SK-N-MC (cell line): ENCODE data around the gene BMPR1A.

ENCODE experiments used
- DNase-seq: peaks from one replicate; pipeline ENCODE4 v3.0.0-alpha.2; 2011; ENCODE audit warnings: low read depth, low spot score
- H3K27ac ChIP-seq: fragments of 200-600 bp; sonication (generic); 2 replicates; pipeline ENCODE4 v1.5.1; 2016; ENCODE audit warnings: mixed run types
- H3K36me3 ChIP-seq: fragments of 200-600 bp; sonication (generic); 2 replicates; pipeline ENCODE4 v1.6.1; 2017; ENCODE audit warnings: antibody characterized with exemption, low read length, mixed read lengths; ENCODE audit not compliant: insufficient read depth
- H3K4me3 ChIP-seq: fragments of 200-600 bp; sonication (generic); 2 replicates; pipeline ENCODE4 v1.5.1; 2016
- H3K9ac ChIP-seq: fragments of 200-600 bp; sonication (generic); 2 replicates; pipeline ENCODE4 v1.8.0; 2017; ENCODE audit warnings: mixed run types, mixed read lengths; ENCODE audit not compliant: insufficient read length
- H3K9me3 ChIP-seq: fragments of 200-600 bp; sonication (generic); 2 replicates; pipeline ENCODE4 v1.6.1; 2017; ENCODE audit warnings: low read depth, mild to moderate bottlenecking, antibody characterized with exemption, low read length, moderate library complexity, mixed read lengths
- EZH2 ChIP-seq: fragments of 200-600 bp; sonication (generic); IDR thresholded peaks from one replicate; pipeline ENCODE4 v1.6.1; 2017; ENCODE audit warnings: antibody characterized with exemption
- FOXP2 ChIP-seq: optimal IDR thresholded peaks from 2 replicates; pipeline ENCODE3; 2011; ENCODE audit warnings: mild to moderate bottlenecking, moderate library complexity; ENCODE audit not compliant: insufficient read depth; ENCODE audit errors: extremely low read length, control extremely low read depth
- POLR2AphosphoS5 ChIP-seq: IDR thresholded peaks from 2 replicates; pipeline ENCODE4 v1.6.1; 2012; ENCODE audit warnings: mild to moderate bottlenecking, low read depth, low read length, borderline replicate concordance

The BMPR1A gene

DNA sequence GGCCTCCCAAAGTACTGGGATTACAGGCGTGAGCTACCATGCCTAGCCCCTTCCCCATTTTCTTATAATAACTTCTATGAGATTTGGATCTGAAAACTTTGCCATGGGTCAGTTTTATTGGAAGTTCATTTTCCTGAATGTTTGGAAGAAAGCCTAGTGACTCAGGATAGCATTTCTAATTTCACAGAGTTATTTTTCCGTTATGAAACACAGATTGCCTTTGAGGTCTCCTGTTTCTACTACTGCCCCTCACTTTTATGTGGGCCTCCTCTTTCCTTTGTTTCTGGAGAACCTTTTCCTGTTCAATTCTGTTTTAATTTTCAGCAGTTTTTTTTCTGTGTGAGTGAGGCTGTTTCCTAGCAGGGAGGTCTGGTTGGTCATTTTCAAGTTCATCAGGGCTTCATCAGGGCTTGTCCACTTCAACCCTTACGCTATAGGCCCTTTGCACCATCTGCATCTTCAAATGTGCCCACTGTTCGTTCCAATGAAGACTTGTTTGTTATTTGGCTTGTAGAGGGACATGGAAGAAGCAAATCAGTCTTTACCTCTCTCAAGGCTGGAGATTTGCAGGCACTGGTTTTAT is 58.7 kb downstream of the BMPR1A start:
- H3K4me3 ChIP-seq = no peak overlapping the region
- no peak overlapping the region for H3K27ac ChIP-seq
- H3K9ac ChIP-seq = no peak overlapping the region
- H3K36me3 ChIP-seq = no peaks in the 10 kb centered on the region
- no peaks in the 10 kb centered on the region for H3K9me3 ChIP-seq
- TF ChIP-seq FOXP2 (no peak), POLR2AphosphoS5 (no peak), EZH2 (no peak)
- no peak for DNase-seq

DNA sequence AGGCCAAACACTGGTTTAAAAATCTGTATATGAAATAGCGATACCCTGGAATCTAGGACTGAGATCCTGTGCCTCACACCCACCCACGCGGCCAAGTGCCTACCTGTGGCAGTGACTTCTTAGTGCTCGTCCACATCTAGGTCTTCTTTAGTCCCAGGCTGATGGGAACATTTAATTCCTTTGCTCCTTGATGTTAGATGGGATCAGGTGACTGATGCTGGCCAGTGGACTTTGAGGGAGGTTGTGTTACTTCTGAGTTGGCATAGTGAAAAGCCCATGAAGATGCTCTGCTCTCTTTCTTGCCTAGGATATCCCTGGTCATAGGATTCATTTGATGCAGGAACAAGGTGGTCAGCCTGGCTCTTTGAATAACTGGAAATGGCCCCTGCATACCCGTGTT is 59.2 kb downstream of the BMPR1A start:
- H3K4me3 ChIP-seq = no peak overlapping the region
- no peak overlapping the region for H3K9ac ChIP-seq
- TF ChIP-seq POLR2AphosphoS5 = no peak
- TF ChIP-seq EZH2 = no peak
- no peak for TF ChIP-seq FOXP2
- H3K36me3 ChIP-seq = no peaks in the 10 kb centered on the region
- H3K9me3 ChIP-seq = no peaks in the 10 kb centered on the region
- H3K27ac ChIP-seq = no peak overlapping the region
- no peak for DNase-seq

GRCh38 chr10:86817246-86817645 is 60.8 kb downstream of the BMPR1A start:
- Histone ChIP-seq H3K9me3 (no peaks in the 10 kb centered on the region), H3K36me3 (no peaks in the 10 kb centered on the region), H3K9ac (no peak overlapping the region), H3K4me3 (no peak overlapping the region), H3K27ac (no peak overlapping the region)
- DNase-seq = no peak
- TF ChIP-seq EZH2 (no peak), POLR2AphosphoS5 (no peak), FOXP2 (no peak)

GRCh38 chr10:86819567-86819966 is 63.1 kb downstream of the BMPR1A start:
- H3K36me3 ChIP-seq = no peaks in the 10 kb centered on the region
- no peak overlapping the region for H3K4me3 ChIP-seq
- no peak for DNase-seq
- no peak for TF ChIP-seq EZH2
- TF ChIP-seq FOXP2 = no peak
- TF ChIP-seq POLR2AphosphoS5 = no peak
- no peak overlapping the region for H3K9ac ChIP-seq
- no peak overlapping the region for H3K27ac ChIP-seq
- no peaks in the 10 kb centered on the region for H3K9me3 ChIP-seq

GRCh38 chr10:86820509-86820908 is 64.1 kb downstream of the BMPR1A start:
- no peak for DNase-seq
- H3K27ac ChIP-seq = no peak overlapping the region
- TF ChIP-seq POLR2AphosphoS5 (no peak), FOXP2 (no peak), EZH2 (no peak)
- no peaks in the 10 kb centered on the region for H3K9me3 ChIP-seq
- no peaks in the 10 kb centered on the region for H3K36me3 ChIP-seq
- H3K9ac ChIP-seq = no peak overlapping the region
- H3K4me3 ChIP-seq = no peak overlapping the region

DNA sequence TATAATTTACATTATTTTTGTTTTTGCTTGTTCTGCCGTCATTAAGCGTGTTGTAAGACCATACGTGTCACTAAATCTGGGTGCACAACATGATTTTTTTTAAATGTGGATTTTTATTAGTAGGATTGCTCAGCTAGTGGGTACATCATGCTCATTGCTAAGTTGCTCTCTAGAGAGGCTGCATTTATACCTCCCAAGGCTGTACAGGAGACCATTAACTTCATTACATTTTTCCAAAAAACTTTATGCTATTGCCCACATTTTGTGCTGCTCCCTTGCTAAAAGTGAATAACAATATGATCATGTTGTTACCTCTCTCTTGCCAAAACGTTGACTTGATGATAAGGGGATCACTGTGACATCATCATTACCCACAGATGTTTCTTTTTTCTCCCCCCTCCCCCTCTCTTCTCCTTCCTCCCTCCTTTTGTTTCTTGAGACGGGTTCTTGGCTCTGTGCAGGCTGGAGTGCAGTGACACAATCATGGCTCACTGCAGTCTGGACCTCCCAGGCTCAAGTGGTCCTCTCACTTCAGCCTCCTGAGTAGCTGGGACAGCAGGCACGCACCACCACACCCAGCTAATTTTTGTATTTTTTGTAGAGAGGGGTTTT is 65.1 kb downstream of the BMPR1A start:
- no peaks in the 10 kb centered on the region for H3K9me3 ChIP-seq
- DNase-seq = no peak
- no peak overlapping the region for H3K27ac ChIP-seq
- H3K9ac ChIP-seq = no peak overlapping the region
- TF ChIP-seq FOXP2 (no peak), POLR2AphosphoS5 (no peak), EZH2 (no peak)
- H3K36me3 ChIP-seq = no peaks in the 10 kb centered on the region
- no peak overlapping the region for H3K4me3 ChIP-seq

GRCh38 chr10:86823565-86823964 is 67.1 kb downstream of the BMPR1A start:
- TF ChIP-seq FOXP2 = no peak
- no peak for TF ChIP-seq EZH2
- no peak for TF ChIP-seq POLR2AphosphoS5
- H3K36me3 ChIP-seq = no peaks in the 10 kb centered on the region
- H3K9me3 ChIP-seq = no peaks in the 10 kb centered on the region
- no peak overlapping the region for H3K27ac ChIP-seq
- no peak overlapping the region for H3K4me3 ChIP-seq
- no peak overlapping the region for H3K9ac ChIP-seq
- no peak for DNase-seq

GRCh38 chr10:86824151-86824550 is 67.7 kb downstream of the BMPR1A start:
- no peak for DNase-seq
- no peak overlapping the region for H3K4me3 ChIP-seq
- H3K36me3 ChIP-seq = no peaks in the 10 kb centered on the region
- H3K9ac ChIP-seq = no peak overlapping the region
- TF ChIP-seq FOXP2 = no peak
- TF ChIP-seq EZH2 = no peak
- TF ChIP-seq POLR2AphosphoS5 = no peak
- H3K27ac ChIP-seq = no peak overlapping the region
- no peaks in the 10 kb centered on the region for H3K9me3 ChIP-seq

GRCh38 chr10:86825366-86825765 is 68.9 kb downstream of the BMPR1A start:
- H3K27ac ChIP-seq = no peak overlapping the region
- H3K36me3 ChIP-seq = no peaks in the 10 kb centered on the region; the same call in 1 of the 2 replicates
- TF ChIP-seq POLR2AphosphoS5 (no peak), EZH2 (no peak), FOXP2 (no peak)
- H3K9me3 ChIP-seq = no peaks in the 10 kb centered on the region
- H3K9ac ChIP-seq = no peak overlapping the region
- no peak overlapping the region for H3K4me3 ChIP-seq
- DNase-seq = no peak
